Upper lobe of left lung (tissue), 4 donors: Measurements from ENCODE around the gene ZNF678.

Experiments
- CTCF ChIP-seq, 6 experiments: fragments of 450-650 bp in 4 of 6; fragments of 200-600 bp in 2 of 6; sonication (generic) in 2 of 6; IDR thresholded peaks; one replicate each; pipeline ENCODE4 v1.5.1; 2016 to 2019; ENCODE audit warnings: antibody characterized with exemption in 6 of 6
- POLR2A ChIP-seq, 4 donors: fragments of 450-650 bp; IDR thresholded peaks; one replicate each; pipeline ENCODE4 v1.5.1; 2016 to 2017; ENCODE audit warnings: antibody characterized with exemption in 4 of 4, mild to moderate bottlenecking in 2 of 4
- POLR2AphosphoS5 ChIP-seq, 2 donors: sonication (generic); formaldehyde crosslinking; IDR thresholded peaks; one replicate each; pipeline ENCODE4 v1.5.1; 2017; ENCODE audit warnings: antibody characterized with exemption in 2 of 2

GRCh38 chr1:227587968-227588367 lies 24.6 kb downstream of the ZNF678 start:
- TF ChIP-seq POLR2AphosphoS5 (IDR thresholded peaks at IDR 0.05) = no peak
- TF ChIP-seq CTCF (IDR thresholded peaks at IDR 0.05) = no peak
- TF ChIP-seq POLR2A (IDR thresholded peaks at IDR 0.05) = no peak
